HCT116 (cell line): ENCODE measurements around the gene HLA-DPB1. TPM values are rescaled to one million over a fixed set of nuclear protein-coding genes. Genes with fewer than 3 reads are reported as not detected.
A peak's percentile ranks its signal among the peaks of the same experiment; 100 is the strongest.

Experiments
- ATAC-seq: fragments of 200-7000 bp; cut with Tn5 transposase; 2 replicates; pipeline ENCODE4 v1.9.1; 2020; ENCODE audit warnings: mild to moderate bottlenecking, moderate library complexity
- BruUV-seq: library from RNA; stranded (reverse); fragments of 400-500 nt; replicated peaks from 2 replicates; lab custom pipeline; 2021; lab: Mats Ljungman, UMichigan
- CTCF ChIA-PET: fragments of 300-600 bp; sonication (Branson Sonifier 250); formaldehyde crosslinking; loops from one replicate; lab custom pipeline; 2021; ENCODE audit warnings: antibody characterized with exemption; lab: Charles Lee
- POLR2A ChIA-PET: fragments of 300-600, 350-600 bp; sonication (Branson Sonifier 250); formaldehyde crosslinking; loops from one replicate; lab custom pipeline; 2021; ENCODE audit warnings: antibody characterized with exemption; lab: Charles Lee
- RAD21 ChIA-PET, 2 experiments: fragments of 300-600 bp; sonication (Branson Sonifier 250); formaldehyde crosslinking; loops; one replicate each; lab custom pipeline; 2023; ENCODE audit warnings: low total read pairs in 2 of 2; ENCODE audit not compliant: uncharacterized antibody in 2 of 2, unreplicated experiment in 2 of 2, low non-redundant PET in 1 of 2; lab: Charles Lee
- DNase-seq: peaks from one replicate; pipeline ENCODE4 v3.0.0-alpha.2; 2010; ENCODE audit warnings: low read depth, low spot score
- H2AFZ ChIP-seq: fragments of 200-600 bp; shearing (Covaris generic), sonication (generic); 2 replicates; pipeline ENCODE4 v1.6.1; 2017; ENCODE audit warnings: low read depth, mixed run types, mixed read lengths, antibody characterized with exemption, low read length; ENCODE audit not compliant: poor library complexity, severe bottlenecking
- H3K27ac ChIP-seq: 2 replicates; pipeline ENCODE4 v1.5.1; 2012; ENCODE audit warnings: low read depth, low read length
- H3K27me3 ChIP-seq: fragments of 200-600 bp; sonication (generic); 2 replicates; pipeline ENCODE4 v1.6.1; 2016; ENCODE audit warnings: mixed run types, low read length, mixed read lengths; ENCODE audit not compliant: insufficient read depth
- H3K36me3 ChIP-seq, 2 experiments: fragments of 200-500 bp in 1 of 2; fragments of 200-600 bp in 1 of 2; sonication (Bioruptor generic) in 1 of 2; sonication (generic) in 1 of 2; 2 replicates each; pipeline versions ENCODE4 v1.5.1 to v1.6.1; 2014 to 2016; ENCODE audit warnings: low read length in 2 of 2, inconsistent platforms in 1 of 2, mixed read lengths in 1 of 2, mixed run types in 1 of 2; ENCODE audit not compliant: insufficient read depth in 2 of 2, control insufficient read depth in 1 of 2
- H3K4me1 ChIP-seq, 2 experiments: fragments of 200-600 bp in 1 of 2; sonication (generic) in 1 of 2; 2 replicates each; pipeline versions ENCODE4 v1.5.1 to v1.6.1; 2012 to 2017; ENCODE audit warnings: low read length in 2 of 2, inconsistent platforms in 1 of 2, mild to moderate bottlenecking in 1 of 2, mixed read lengths in 1 of 2, mixed run types in 1 of 2, moderate library complexity in 1 of 2; ENCODE audit not compliant: insufficient read depth in 2 of 2, control insufficient read depth in 1 of 2
- H3K4me2 ChIP-seq: fragments of 200-600 bp; sonication (generic); 2 replicates; pipeline ENCODE4 v1.6.1; 2017; ENCODE audit warnings: mixed run types, low read length, mixed read lengths
- H3K4me3 ChIP-seq, 2 experiments: fragments of 200-600 bp in 1 of 2; sonication (generic) in 1 of 2; replicated peaks in 1 of 2; 2 replicates each; pipeline ENCODE4 v1.5.1; 2011 to 2016; ENCODE audit warnings: low read length in 2 of 2, control low read depth in 1 of 2, low read depth in 1 of 2, mild to moderate bottlenecking in 1 of 2, mixed read lengths in 1 of 2, mixed run types in 1 of 2
- H3K79me2 ChIP-seq: fragments of 200-600 bp; sonication (generic); 2 replicates; pipeline ENCODE4 v1.6.1; 2017; ENCODE audit warnings: mild to moderate bottlenecking, mixed run types, low read length, moderate library complexity, mixed read lengths; ENCODE audit not compliant: insufficient read depth
- H3K9ac ChIP-seq: fragments of 200-600 bp; sonication (generic); 2 replicates; pipeline ENCODE4 v1.6.1; 2016; ENCODE audit warnings: low read length, mixed read lengths
- H3K9me2 ChIP-seq: fragments of 200-600 bp; sonication (generic), shearing (Covaris generic); 2 replicates; pipeline ENCODE4 v1.6.1; 2017; ENCODE audit warnings: mixed run types, mild to moderate bottlenecking, moderate library complexity; ENCODE audit not compliant: insufficient read depth
- H3K9me3 ChIP-seq, 2 experiments: fragments of 200-500 bp in 1 of 2; fragments of 200-600 bp in 1 of 2; sonication (Bioruptor generic) in 1 of 2; sonication (generic) in 1 of 2; 2 replicates each; pipeline ENCODE4 v1.6.1; 2014 to 2017; ENCODE audit warnings: low read length in 2 of 2, mixed read lengths in 2 of 2, inconsistent platforms in 1 of 2, low read depth in 1 of 2, mild to moderate bottlenecking in 1 of 2, mixed run types in 1 of 2, moderate library complexity in 1 of 2; ENCODE audit not compliant: control insufficient read depth in 1 of 2, insufficient read depth in 1 of 2
- H4K20me1 ChIP-seq: fragments of 200-600 bp; sonication (generic), shearing (Covaris generic); 2 replicates; pipeline ENCODE4 v1.6.1; 2017; ENCODE audit warnings: mixed run types, mild to moderate bottlenecking, moderate library complexity; ENCODE audit not compliant: insufficient read depth
- CBX3 ChIP-seq: IDR thresholded peaks from 2 replicates; pipeline ENCODE4 v1.6.1; 2012; ENCODE audit warnings: low read depth
- CEBPB ChIP-seq: IDR thresholded peaks from 2 replicates; pipeline ENCODE4 v1.6.1; 2012; ENCODE audit warnings: low read depth
- EGR1 ChIP-seq: IDR thresholded peaks from 2 replicates; pipeline ENCODE4 v1.6.1; 2012; ENCODE audit warnings: low read depth
- ELF1 ChIP-seq: IDR thresholded peaks from 2 replicates; pipeline ENCODE4 v1.6.1; 2012; ENCODE audit warnings: low read depth, borderline replicate concordance
- EZH2 ChIP-seq: fragments of 200-600 bp; sonication (generic); IDR thresholded peaks from 2 replicates; pipeline ENCODE4 v1.6.1; 2017; ENCODE audit warnings: antibody characterized with exemption, mixed run types
- EZH2phosphoT487 ChIP-seq: fragments of 200-600 bp; IDR thresholded peaks from 2 replicates; pipeline ENCODE4 v1.6.1; 2018; ENCODE audit warnings: antibody characterized with exemption, borderline replicate concordance
- FOSL1 ChIP-seq: IDR thresholded peaks from 2 replicates; pipeline ENCODE4 v1.6.1; 2012; ENCODE audit warnings: low read depth
- JUND ChIP-seq: IDR thresholded peaks from 2 replicates; pipeline ENCODE4 v1.6.1; 2012
- POLR2AphosphoS5 ChIP-seq: IDR thresholded peaks from 2 replicates; pipeline ENCODE4 v1.6.1; 2011; ENCODE audit warnings: mild to moderate bottlenecking, low read depth, low read length, moderate library complexity
- SP1 ChIP-seq: IDR thresholded peaks from 2 replicates; pipeline ENCODE4 v1.6.1; 2012; ENCODE audit warnings: low read depth
- SRF ChIP-seq: IDR thresholded peaks from 2 replicates; pipeline ENCODE4 v1.6.1; 2012; ENCODE audit warnings: low read depth
- intact Hi-C: fragments of 100-400 bp; cut with micrococcal nuclease; formaldehyde crosslinking; loops from 2 replicates; pipeline ENCODE4 v1.10.0; 2022
- total RNA-seq: library from RNA; stranded (reverse); gene quantifications from one replicate; pipeline ENCODE4 v1.2.1, GENCODE V29; 2021; ENCODE audit not compliant: unreplicated experiment
- TF ChIP-seq, protein P1 (sequence below): IDR thresholded peaks from 2 replicates; pipeline ENCODE4 v1.6.1; 2012; ENCODE audit warnings: low read depth
- TF ChIP-seq, protein P2 (sequence below): IDR thresholded peaks from 2 replicates; pipeline ENCODE4 v1.6.1; 2012
- TF ChIP-seq, protein P3 (sequence below), 3 experiments: fragments of 200-600 bp in 1 of 3; sonication (generic) in 1 of 3; IDR thresholded peaks in 2 of 3; conservative IDR thresholded peaks in 1 of 3; 2 replicates each; pipeline ENCODE4 v1.5.1; 2012 to 2017; ENCODE audit warnings: low read depth in 2 of 3, low read length in 2 of 3, antibody characterized with exemption in 1 of 3, borderline replicate concordance in 1 of 3, control low read depth in 1 of 3, mild to moderate bottlenecking in 1 of 3, mixed read lengths in 1 of 3, mixed run types in 1 of 3, moderate library complexity in 1 of 3; ENCODE audit not compliant: insufficient read depth in 1 of 3
- TF ChIP-seq, protein P4 (sequence below): IDR thresholded peaks from 2 replicates; pipeline ENCODE4 v1.6.1; 2012

The HLA-DPB1 gene
- total RNA-seq, 1 experiment from 2014 or later, result 1.5 TPM

DNA sequence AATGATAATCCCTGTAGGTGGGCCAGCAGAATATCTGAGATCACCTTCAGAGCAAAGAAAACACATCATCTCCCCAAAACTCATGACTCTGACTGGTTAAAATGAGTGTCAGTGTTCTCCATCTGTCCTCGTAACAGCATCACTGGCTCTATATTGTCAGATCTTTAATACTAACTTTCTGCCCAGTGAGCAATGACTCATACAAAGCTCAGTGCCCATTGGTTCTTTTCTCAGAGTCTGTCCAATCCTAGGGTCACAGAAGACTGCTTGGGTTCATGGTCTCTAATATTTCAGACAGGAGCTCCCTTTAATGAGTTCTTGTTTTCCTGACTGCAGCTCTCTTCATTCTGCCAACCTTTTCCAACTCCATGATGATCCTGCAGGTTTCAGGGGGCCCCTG is 36.4 kb downstream of the HLA-DPB1 start:
- Histone ChIP-seq H2AFZ (no peak overlapping the region), H3K4me1 (no peaks in the 10 kb centered on the region; a peak in 2 of 4 replicates), H3K9me3 (no peaks in the 10 kb centered on the region), H3K79me2 (no peaks in the 10 kb centered on the region), H3K9me2 (no peaks in the 10 kb centered on the region), H3K36me3 (no peaks in the 10 kb centered on the region), H3K4me2 (no peak overlapping the region), H3K27me3 (peaks cover 26% of the 10 kb centered on the region; the same call in 1 of the 2 replicates), H3K4me3 (no peak overlapping the region), H3K27ac (no peak overlapping the region), H4K20me1 (no peaks in the 10 kb centered on the region), H3K9ac (no peak overlapping the region)
- TF ChIP-seq, protein P1, sequence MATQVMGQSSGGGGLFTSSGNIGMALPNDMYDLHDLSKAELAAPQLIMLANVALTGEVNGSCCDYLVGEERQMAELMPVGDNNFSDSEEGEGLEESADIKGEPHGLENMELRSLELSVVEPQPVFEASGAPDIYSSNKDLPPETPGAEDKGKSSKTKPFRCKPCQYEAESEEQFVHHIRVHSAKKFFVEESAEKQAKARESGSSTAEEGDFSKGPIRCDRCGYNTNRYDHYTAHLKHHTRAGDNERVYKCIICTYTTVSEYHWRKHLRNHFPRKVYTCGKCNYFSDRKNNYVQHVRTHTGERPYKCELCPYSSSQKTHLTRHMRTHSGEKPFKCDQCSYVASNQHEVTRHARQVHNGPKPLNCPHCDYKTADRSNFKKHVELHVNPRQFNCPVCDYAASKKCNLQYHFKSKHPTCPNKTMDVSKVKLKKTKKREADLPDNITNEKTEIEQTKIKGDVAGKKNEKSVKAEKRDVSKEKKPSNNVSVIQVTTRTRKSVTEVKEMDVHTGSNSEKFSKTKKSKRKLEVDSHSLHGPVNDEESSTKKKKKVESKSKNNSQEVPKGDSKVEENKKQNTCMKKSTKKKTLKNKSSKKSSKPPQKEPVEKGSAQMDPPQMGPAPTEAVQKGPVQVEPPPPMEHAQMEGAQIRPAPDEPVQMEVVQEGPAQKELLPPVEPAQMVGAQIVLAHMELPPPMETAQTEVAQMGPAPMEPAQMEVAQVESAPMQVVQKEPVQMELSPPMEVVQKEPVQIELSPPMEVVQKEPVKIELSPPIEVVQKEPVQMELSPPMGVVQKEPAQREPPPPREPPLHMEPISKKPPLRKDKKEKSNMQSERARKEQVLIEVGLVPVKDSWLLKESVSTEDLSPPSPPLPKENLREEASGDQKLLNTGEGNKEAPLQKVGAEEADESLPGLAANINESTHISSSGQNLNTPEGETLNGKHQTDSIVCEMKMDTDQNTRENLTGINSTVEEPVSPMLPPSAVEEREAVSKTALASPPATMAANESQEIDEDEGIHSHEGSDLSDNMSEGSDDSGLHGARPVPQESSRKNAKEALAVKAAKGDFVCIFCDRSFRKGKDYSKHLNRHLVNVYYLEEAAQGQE, result no peak
- TF ChIP-seq SP1, result peak; percentile 24; the same call in 1 of the 2 replicates
- RAD21 ChIA-PET, result no interaction called here
- intact Hi-C loops, result no loop called here
- POLR2A ChIA-PET, result interaction anchor here (0.9 kb wide), 1 partner anchor 140 kb away, joined by 3 read pairs; no protein-coding TSS in a partner anchor
- ATAC-seq (peak; percentile 96), DNase-seq (peak; percentile 43)
- no TSS peak for BruUV-seq
- CTCF ChIA-PET, result interaction anchor here (0.6 to 1.2 kb wide), 7 partner anchors 8 to 599 kb away, joined by 3 to 8 read pairs (median 4); partner anchors contain the start of gene UQCC2

DNA sequence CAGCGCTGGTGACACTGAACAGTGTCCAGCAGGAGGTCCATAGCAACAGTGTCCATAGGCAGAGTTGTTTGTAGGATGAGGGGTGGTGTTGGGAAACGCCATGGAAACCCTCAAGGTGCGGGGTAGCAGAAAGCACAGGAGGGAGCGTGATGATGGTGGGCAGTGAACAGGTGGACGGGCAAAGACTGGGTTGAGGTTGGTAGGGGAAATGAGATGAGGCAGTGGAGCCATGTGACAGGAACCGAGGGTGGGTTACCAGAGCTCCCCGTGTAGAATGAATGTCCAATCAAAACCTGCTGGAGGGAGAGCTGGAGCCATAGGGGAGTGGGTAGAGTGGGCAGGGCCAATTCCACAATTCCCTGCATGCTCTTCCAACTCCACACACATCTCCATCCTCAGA is 38.0 kb downstream of the HLA-DPB1 start:
- ATAC-seq (no peak), DNase-seq (no peak)
- Histone ChIP-seq H3K79me2 (no peaks in the 10 kb centered on the region), H3K4me2 (no peak overlapping the region), H3K9ac (no peak overlapping the region), H3K36me3 (no peaks in the 10 kb centered on the region), H3K27me3 (peaks cover 20% of the 10 kb centered on the region; the same call in 1 of the 2 replicates), H3K4me1 (no peaks in the 10 kb centered on the region; a peak in 2 of 4 replicates), H3K9me3 (no peaks in the 10 kb centered on the region), H3K9me2 (no peaks in the 10 kb centered on the region), H3K27ac (no peak overlapping the region), H4K20me1 (no peaks in the 10 kb centered on the region), H2AFZ (no peak overlapping the region), H3K4me3 (no peak overlapping the region)
- BruUV-seq, result no TSS peak
- intact Hi-C loops, result no loop called here
- ChIA-PET POLR2A (interaction anchor here (0.7 kb wide), 1 partner anchor 143 kb away, joined by 4 read pairs; no protein-coding TSS in a partner anchor), CTCF (no interaction called here), RAD21 (no interaction called here)
- TF ChIP-seq CBX3 (no peak), FOSL1 (no peak), EZH2 (no peak), EGR1 (no peak), ELF1 (no peak), POLR2AphosphoS5 (no peak), CEBPB (no peak), JUND (no peak), EZH2phosphoT487 (no peak), SP1 (no peak), SRF (no peak)
- TF ChIP-seq, protein P2, sequence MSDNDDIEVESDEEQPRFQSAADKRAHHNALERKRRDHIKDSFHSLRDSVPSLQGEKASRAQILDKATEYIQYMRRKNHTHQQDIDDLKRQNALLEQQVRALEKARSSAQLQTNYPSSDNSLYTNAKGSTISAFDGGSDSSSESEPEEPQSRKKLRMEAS, result no peak
- TF ChIP-seq, protein P3, sequence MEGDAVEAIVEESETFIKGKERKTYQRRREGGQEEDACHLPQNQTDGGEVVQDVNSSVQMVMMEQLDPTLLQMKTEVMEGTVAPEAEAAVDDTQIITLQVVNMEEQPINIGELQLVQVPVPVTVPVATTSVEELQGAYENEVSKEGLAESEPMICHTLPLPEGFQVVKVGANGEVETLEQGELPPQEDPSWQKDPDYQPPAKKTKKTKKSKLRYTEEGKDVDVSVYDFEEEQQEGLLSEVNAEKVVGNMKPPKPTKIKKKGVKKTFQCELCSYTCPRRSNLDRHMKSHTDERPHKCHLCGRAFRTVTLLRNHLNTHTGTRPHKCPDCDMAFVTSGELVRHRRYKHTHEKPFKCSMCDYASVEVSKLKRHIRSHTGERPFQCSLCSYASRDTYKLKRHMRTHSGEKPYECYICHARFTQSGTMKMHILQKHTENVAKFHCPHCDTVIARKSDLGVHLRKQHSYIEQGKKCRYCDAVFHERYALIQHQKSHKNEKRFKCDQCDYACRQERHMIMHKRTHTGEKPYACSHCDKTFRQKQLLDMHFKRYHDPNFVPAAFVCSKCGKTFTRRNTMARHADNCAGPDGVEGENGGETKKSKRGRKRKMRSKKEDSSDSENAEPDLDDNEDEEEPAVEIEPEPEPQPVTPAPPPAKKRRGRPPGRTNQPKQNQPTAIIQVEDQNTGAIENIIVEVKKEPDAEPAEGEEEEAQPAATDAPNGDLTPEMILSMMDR (IDR thresholded peaks at IDR 0.05 in 2 of 3, conservative IDR thresholded peaks at IDR 0.05 in 1 of 3; ENCODE audit: borderline replicate concordance in 1 of 3, insufficient read depth in 1 of 3, low read depth in 2 of 3, low read length in 2 of 3), result no peak
- TF ChIP-seq, protein P4, sequence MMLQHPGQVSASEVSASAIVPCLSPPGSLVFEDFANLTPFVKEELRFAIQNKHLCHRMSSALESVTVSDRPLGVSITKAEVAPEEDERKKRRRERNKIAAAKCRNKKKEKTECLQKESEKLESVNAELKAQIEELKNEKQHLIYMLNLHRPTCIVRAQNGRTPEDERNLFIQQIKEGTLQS, result no peak
